SH-SY5Y (cell line): ENCODE measurements around the gene ADAMTS17.

Experiments used
- GATA2 ChIP-seq: IDR thresholded peaks from 2 replicates; pipeline ENCODE4 v1.6.1; 2011; ENCODE audit warnings: mild to moderate bottlenecking, low read depth, low read length
- GATA3 ChIP-seq: IDR thresholded peaks from 2 replicates; pipeline ENCODE4 v1.6.1; 2011; ENCODE audit warnings: low read depth, mild to moderate bottlenecking, low read length, moderate library complexity

- TF ChIP-seq GATA2 (no peak), GATA3 (no peak)
These were observed 300.5 kb downstream of the ADAMTS17 start for GRCh38 chr15:100041127-100041828.
